Measurements from ENCODE around the gene TRAK2.
"Not testable (repeated sequence)": the region's sequence is repeated elsewhere in the genome, so short reads cannot be mapped to it uniquely, and the experiment has no call there.

Gene TRAK2

DNA sequence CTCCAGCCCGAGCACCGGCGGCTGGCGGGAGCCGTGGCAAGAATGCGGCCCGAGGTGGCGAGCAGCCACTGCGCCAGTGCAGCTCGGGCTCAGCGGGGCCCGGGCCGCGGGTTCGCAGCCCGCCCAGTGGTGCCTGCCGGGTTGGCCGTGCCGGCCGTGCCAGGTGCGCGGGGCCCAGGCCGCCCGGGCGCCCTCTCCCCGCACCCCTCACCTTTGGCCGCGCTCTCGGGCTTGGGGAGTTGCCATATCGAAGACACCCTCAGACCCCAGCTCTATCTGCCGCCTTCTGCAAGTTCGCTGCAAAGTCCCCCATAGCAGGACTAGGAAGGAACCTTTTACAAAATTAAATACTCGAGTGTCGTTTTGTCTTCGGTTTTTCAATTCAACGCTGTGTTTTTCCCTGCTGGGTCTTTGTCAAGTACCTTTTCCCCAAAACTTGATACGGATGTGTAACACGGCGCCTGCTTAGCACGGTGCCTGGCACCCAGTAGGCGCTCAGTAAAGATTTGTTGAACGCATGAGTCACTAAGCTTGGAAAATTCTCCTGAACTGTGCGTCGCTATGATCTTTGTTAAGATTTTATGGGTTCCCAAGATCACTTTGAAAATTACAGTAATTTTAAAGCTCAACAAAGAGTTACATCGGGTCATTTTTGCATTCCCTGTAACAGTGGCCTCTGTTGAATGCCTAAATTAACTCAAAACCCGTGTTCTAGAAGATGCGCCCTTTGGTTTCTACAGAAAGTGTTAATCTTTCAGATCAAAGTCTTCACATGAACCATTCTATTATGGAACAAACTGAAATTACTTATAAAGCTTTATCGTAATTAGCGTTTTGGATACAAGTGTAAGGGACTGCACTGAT is 1.0 kb upstream of the TRAK2 start:
- DNase-seq (ENCODE audit: low read depth in 3 of 3): peak in 1 of 3 experiments; percentile 16

DNA sequence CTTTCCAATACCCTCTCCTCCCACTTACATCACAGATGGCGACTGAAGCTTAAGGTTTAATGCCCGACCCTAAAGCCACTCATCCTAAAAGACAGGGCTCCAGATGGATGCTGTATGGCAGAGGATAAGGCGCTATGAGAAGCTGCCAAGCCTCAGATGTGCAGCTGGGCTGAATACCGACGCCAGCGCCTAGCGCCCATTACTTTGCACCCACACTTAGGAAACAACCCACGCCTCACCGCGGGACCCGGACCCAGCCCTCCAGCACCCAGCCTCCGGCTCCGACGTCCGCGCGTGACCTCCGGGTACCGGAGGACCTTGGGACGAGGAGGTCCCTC is 335 bp downstream of the TRAK2 start:
- no peak for DNase-seq (ENCODE audit: low read depth in 3 of 3)

DNA sequence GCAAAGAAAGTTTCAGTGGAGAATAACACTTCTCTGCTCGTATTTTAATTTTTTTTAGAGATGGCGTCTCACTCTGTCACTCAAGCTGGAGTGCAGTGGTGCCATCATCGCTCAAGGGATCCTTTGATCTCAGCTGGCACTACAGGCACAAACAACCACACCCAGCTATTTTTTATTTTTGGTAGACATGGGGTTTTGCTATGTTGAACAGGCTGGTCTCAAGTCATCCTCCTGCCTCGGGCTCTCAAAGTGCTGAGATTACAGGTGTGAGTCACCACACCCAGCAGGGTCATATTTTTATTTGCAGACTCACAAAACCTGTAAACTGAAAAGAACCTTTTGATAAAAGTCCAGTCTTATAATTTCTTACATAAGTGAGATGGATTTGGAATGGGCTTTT is 2.6 kb downstream of the TRAK2 start:
- no peak for DNase-seq (ENCODE audit: low read depth in 3 of 3)

DNA sequence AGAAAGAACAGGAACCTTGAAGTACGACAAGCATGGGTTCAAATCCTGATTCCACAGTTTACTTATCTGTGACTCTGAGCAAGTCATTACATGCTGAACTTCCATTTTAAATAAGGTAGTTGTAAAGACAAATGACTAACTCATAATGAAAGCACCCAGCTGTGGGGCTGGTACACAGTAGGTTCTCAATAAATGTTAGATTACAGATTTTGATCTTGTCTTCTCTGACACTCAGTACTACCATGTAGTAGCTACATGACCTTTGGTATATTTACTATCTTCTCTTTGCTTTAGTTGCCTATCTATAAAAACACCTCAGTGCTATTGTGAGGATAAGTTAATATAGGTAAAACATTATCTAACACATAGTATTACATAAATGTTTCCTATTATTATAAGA is 3.2 kb downstream of the TRAK2 start:
- no peak for DNase-seq (ENCODE audit: low read depth in 3 of 3)

DNA sequence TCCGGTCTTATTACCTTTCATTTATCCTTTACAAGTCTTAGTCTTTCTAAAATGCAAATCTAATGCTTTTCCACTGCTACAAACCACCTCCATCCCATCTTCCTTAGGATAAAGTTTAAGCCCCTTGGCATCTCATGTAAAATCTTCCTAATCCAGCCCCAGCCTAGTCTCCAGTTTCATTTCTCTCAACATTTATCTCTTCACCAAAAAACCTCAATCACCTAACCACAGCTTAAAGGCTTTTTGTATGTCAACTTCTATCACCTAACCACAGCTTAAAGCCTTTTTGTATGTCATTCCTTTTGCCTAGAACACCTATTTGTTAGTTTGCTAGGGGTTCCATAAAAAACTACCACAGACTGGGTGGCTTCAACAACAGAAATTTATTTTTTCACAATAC is 4.2 kb downstream of the TRAK2 start:
- DNase-seq (ENCODE audit: low read depth in 3 of 3): no peak

DNA sequence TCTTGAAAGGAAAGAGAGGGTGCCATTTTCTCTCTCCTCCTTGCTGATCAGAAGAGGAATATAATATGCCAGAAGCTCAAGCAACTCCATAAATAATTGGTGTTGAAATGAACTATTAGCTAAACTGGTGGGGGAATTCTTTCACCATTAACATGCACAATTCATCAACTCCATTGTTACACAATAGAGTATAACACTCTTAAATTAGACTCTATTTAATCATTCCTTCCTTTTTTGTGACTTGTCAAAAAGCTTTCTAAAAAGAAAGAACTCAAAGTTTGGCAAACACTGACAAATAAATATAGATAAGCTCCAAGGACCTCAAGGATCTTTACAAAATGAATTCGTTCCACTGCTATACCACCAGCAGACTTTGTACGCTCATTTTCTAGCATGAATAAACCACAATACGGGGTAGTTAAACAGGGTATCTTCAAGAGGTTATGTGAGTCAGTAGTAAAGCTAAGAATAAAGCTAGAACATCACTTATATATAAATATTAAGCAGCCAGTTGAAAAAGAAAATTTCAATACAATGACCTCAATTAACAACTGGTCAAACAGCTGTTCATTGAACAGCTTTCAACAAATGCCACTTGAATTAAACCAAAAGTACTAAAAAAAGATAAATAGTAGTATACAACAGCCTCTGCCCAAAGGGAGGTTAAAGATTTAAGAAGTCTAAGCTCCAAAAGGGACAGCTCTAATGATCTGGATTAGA is 6.4 kb downstream of the TRAK2 start:
- DNase-seq (ENCODE audit: low read depth in 3 of 3): no peak

DNA sequence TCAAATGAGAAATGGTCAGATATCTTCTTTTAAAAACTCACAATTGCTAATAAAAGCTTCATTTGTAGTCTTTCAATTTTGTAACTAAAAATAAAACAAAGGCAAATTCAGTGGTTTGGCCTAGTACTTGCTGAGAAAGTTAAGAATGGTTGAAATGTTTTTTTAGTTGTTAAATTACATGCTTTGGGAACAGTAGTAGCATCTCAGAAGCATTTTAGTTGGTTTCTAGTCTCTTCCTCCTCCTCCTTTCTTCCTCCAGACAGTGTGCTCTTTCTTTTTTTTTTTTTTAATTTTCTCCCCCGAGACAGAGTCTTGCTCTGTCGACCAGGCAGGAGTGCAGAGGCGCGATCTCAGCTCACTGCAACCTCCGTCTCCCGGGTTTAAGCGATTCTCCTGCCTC is 9.8 kb downstream of the TRAK2 start:
- DNase-seq (ENCODE audit: low read depth in 3 of 3): no peak

DNA sequence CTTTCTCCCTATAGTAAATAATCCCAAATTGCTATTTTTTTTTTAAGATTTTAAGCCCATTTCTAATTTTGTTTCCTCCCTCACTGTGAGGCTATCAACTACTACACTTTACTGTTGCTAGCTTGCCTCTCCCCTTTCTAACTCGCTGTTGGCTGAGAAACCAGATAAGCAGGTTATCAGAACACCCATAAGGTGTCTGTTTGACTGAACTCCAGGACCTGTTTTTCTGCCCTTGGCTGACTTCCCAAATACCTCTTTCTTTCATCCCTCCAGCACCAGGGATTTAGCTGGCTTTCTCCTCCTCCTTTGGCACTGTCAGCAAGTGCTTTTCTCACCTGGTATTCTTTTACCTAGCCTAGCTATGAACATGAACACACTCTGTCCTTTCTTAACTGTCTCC is 11.1 kb downstream of the TRAK2 start:
- DNase-seq (ENCODE audit: low read depth in 3 of 3): no peak

DNA sequence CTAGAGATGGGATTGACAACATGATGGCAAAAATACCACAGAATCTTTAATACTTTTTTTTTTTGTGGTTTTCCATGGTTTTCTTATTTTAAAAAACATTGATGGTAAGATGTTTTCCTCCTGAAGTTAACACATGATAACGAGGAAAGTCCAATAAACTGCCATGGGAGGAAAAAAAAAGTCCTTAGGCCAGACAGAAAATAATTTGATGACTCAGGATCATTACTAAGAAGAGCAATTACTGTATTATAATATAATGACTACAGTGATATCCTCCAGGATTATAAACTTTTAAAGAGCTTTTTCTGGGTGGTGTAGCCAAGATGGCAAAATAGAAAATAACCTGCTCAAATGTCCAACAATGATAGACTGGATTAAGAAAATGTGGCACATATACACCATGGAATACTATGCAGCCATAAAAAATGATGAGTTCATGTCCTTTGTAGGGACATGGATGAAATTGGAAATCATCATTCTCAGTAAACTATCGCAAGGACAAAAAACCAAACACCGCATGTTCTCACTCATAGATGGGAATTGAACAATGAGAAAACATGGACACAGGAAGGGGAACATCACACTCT is 11.8 kb downstream of the TRAK2 start:
- DNase-seq (ENCODE audit: low read depth in 3 of 3): not testable (repeated sequence)

DNA sequence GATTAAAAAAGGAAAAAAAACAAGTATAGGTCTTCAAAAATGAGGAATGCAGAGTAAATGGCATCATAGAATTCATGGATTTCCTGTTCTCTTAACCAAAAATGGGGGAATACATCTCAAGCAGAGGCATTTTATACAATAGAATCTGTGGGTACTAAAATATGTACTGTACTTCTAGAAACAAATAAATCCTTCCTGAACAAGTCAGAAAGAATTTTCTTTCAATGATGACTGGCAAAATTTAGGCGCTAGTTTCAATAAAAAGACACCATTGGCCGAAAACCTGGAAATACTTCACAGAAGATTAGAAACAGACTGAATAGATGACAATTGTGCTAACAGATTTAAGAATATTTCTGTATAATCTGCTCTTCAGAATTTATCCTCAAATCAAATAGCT is 15.1 kb downstream of the TRAK2 start:
- no peak for DNase-seq (ENCODE audit: low read depth in 3 of 3)

DNA sequence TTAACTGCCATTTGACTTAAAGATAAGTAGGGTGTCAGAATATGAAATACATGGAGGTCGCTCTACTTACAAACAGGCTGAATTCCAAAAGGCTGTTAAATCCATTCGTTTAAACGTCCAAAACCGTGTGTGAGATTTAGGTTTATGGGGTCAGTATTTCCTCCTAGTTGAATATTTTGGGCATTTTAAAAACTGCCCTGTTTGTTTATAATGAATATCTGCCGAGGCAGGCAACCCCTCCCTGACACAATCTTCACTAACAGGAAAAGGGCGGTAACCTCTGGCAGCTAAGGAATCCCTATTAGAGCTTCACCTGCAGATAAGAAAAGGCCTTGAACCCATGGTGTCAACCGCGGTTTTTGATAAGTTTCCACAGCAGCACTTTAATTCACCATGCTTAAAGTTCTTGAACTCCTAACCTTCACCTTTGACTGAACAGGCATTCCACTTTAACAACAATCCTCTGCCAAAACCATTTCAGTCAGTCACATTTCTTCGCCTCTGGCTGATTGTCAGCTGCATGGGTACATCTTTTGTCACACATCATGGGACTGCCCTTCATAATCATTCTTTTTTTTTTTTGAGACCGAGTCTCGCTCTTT is 17.8 kb downstream of the TRAK2 start:
- DNase-seq (ENCODE audit: low read depth in 3 of 3): no peak

DNA sequence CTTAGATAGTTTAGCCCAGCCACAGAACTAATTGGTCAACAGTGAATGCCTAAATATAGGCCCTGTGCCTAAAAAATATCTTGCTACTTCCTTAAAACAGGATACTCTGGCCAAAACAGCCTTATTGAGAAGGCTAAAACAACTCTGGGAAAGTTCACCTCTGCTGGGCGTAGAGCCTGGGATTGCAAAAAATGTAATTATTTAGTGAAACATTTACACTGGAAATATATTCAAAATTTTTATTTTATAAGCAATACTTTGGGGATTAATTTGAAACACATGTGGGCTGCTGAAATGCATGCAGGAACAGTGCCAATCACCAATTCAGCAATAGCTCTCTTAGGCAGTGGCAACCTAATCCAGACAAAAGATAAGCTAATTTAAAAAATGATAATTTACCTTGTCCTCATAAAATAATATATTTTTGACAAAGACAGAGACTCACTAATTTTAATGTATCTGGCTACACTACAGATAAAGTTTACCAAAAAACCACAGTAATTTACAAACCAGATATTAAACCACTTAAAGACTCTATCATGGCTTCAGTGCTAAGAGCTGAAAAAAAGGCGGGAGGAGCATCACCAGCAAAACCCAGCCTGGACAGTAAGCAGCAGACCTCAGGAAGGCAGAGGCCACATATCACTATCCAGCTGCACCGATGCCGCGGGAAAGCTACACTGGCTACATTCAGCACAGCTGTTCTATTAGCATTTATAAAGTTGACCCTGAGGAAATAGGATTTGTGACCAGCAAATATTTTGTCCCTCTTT is 18.5 kb downstream of the TRAK2 start:
- DNase-seq (ENCODE audit: low read depth in 3 of 3): no peak

DNA sequence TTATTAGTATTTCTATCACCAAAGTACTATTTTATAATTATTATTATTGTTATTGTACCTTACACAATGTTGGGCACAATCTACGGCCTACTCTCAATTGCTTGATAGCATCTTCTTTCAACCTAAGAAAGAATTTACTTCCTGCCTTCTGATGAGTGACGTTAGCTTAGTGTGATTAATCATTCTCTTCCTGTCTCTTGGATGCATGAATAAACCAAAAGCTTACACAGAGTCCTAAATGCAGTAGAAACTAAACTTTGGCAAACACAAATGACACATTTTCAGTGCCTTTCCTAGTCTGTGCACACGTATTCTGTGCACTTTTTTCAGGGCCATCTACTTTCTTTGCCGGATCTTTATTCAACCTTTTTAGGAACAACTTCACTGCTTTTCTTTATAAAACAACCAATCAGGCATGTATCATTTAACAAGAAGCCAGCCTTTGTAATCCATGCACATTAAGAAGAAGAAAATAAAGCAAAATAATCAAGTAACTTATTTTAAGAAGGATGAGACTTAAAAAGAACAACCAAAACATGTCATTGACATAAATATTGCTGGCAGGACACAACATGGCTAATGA is 19.1 kb downstream of the TRAK2 start:
- DNase-seq (ENCODE audit: low read depth in 3 of 3): no peak

DNA sequence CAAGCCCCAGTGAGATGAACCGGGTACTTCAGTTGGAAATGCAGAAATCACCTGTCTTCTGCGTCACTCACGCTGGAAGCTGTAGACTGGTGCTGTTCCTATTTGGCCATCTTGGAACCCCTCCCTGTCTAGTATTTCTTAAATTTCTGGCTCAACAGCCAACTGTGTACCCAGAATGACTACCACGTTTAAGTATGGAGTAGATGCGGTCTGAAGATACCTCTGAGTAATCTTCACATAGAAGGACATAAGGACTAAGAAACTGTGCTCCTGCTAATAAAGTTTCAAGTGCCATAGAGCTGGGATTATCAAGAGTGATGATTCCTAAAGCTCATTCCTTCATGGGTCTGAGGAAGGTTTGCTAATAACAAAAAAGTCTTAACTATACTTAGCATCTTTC is 20.4 kb downstream of the TRAK2 start:
- no peak for DNase-seq (ENCODE audit: low read depth in 3 of 3)

DNA sequence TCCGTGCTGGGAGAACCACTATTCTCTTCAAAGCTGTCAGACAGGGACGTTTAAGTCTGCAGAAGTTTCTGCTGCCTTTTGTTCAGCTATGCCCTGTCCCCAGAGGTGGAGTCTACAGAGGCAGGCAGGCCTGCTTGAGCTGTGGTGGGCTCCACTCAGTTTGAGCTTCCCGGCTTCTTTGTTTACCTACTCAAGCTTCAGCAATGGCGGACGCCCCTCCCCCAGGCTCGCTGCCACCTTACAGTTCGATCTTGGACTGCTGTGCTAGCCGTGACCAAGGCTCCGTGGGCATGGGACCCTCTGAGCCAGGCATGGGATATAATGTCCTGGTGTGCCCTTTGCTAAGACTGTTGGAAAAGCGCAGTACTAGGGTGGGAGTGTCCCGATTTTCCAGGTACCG is 20.9 kb downstream of the TRAK2 start:
- not testable (repeated sequence) for DNase-seq (ENCODE audit: low read depth in 3 of 3)

DNA sequence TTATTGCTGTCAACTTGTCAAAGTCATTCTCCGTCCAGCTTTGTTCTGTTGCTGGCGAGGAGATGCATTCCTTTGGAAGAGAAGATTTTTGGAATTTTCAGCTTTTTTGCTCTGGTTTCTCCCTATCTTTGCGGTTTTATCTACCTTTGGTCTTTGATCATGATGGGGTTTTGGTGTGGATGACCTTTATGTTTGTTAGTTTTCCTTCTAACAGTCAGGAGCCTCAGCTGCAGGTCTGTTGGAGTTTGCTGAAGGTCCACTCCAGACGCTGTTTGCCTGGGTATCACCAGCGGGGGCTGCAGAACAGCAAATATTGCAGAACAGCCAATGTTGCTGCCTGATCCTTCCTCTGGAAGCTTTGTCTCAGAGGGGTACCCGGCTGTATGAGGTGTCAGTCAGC is 21.4 kb downstream of the TRAK2 start:
- not testable (repeated sequence) for DNase-seq (ENCODE audit: low read depth in 3 of 3)

DNA sequence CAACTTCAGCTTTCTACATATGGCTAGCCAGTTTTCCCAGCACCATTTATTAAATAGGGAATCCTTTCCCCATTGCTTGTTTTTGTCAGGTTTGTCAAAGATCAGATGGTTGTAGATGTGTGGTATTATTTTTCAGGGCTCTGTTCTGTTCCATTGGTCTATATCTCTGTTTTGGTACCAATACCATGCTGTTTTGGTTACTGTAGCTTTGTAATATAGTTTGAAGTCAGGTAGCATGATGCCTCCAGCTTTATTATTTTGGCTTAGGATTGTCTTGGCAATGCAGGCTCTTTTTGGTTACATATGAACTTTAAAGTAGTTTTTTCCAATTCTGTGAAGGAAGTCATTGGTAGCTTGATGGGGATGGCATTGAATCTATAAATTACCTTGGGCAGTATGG is 22.9 kb downstream of the TRAK2 start:
- DNase-seq (ENCODE audit: low read depth in 3 of 3): not testable (repeated sequence)

DNA sequence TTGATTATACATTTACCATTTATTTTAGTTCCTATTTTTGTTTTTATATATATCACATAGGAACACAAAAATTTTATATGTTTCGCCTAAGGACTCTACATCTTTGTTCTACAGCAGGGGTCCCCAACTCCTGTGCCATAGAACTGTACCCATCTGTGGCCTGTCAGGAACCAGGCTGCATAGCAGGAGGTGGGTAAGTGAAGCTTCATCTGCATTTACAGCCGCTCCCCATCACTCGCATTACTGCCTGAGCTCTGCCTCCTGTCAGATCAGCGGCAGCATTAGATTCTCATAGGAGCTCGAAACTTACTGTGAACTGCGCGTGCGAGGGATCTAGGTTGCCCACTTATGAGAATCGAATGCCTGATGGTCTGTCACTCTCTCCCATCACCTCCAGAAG is 25.3 kb downstream of the TRAK2 start:
- DNase-seq (ENCODE audit: low read depth in 3 of 3): no peak

DNA sequence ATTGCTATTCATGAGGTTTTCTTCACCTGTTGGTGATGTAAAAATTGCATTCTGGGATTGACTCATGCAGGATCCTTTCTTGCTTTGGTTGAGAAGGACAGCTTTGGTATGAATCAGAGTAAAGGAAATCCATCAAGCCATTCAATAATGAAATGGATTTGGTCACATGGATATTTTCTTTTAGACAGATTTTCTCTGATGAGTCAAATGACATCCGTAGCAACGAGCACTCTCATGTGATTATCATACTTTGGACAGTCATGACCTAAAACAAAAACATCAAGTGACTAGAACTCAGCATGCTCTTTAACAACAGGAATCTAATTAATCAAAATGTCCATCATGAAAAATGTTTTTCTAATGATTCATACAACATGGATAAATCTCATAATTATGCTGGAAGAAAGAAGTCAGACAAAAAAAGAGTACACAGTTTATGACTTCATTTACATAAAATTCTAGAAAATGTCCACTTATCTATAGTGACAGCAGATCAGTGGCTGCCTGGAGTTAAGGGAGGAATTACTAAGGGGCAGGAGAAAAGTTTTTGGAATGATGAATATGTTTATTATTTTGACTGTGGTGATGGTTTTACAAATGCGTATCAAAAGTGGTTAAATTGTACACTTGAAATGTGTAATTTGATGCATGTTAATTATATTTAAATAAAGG is 30.7 kb downstream of the TRAK2 start:
- DNase-seq (ENCODE audit: low read depth in 3 of 3): no peak

DNA sequence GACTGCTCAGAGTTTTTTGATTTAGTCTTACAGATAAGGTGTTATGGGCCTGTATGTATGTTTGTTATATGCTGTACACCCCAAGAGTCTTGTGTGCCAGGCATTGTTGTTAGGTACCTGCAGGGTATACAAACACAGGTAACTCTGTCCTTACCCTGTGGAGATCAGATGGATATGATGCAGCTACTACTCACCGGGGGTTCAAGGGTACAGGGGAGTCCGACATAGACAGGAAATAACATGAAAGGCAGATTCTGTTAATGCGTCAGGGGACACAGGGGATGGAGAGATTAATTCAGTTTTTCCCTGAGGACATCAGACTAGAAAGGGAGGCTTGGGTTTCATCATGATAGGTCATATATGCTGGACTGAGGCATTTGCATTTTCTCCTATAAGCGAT is 31.3 kb downstream of the TRAK2 start:
- no peak for DNase-seq (ENCODE audit: low read depth in 3 of 3)

DNA sequence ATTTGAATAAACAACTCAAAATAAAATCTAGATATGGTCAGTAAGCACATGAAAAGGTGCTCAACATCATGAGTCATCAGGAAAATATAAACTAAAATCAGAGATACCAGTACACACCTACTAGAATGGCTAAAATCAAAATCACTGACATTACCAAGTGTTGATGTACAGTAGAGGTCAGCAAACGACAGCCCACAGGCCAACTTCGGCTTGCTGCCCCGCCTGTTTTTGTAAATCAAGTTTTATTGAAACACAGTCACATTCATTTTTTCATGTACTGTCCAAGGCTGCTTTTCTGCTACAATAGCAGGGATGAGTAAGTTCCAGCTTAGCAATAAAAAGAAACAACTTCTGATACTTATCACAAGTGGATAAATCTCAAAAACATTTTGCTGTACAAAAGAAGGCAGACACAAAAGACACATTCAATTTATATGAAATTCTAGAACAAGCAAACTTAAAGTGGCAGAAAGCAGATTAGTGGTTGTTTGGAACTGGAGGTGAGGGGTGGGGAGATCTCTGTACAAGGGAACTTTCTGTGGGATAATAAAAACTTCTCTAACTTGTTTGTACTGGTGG is 32.1 kb downstream of the TRAK2 start:
- no peak for DNase-seq (ENCODE audit: low read depth in 3 of 3)

Data from stimulated activated CD4-positive, alpha-beta T cell treated with anti-CD3 and anti-CD28 coated beads, TNF-alpha, amount 100 ng/mL, for 24 hours (primary cell).